ENCODE results near the gene USP34. TPM values are rescaled to one million over a fixed set of nuclear protein-coding genes. Genes with fewer than 3 reads are reported as not detected.

The USP34 gene
- total and polyA plus RNA-seq, 2 experiments from 2014 or later: 36.8 to 125 TPM

GRCh38 chr2:61235716-61236115 is 235.2 kb downstream of the USP34 start:
- H3K9me3 ChIP-seq (ENCODE audit: low read depth): no peaks in the 10 kb centered on the region
- 92% methylated on average over 2 of the region's 2 CpGs for WGBS (ENCODE audit: low lambda C conversion rate, missing lambda C conversion rate)
- no peak for TF ChIP-seq EZH2 (IDR thresholded peaks at IDR 0.05; ENCODE audit: borderline replicate concordance)
- TF ChIP-seq EZH2phosphoT487 (IDR thresholded peaks at IDR 0.05; ENCODE audit: low read depth, severe bottlenecking, unreplicated experiment): no peak
- no peak for TF ChIP-seq CTCF (IDR thresholded peaks at IDR 0.05; ENCODE audit: poor library complexity)

DNA sequence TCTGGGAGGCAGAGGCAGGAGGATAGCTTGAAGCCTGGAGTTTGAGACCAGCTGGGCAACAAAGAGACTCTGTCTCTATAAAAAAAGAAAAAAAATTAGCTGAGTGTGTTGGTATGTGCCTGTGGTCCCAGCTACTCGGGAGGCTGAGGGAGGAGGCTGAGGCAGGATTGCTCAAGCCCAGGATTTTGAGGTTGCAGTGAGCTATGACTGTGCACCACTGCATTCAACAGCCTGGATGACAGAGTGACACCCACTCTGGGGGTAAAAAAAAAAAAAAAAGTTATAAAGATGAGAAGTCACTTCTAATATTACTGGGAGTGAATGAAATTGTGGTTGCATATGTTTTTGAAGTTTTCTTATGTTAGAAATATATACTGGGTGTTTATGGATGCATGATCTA is 237.3 kb downstream of the USP34 start:
- TF ChIP-seq EZH2 (IDR thresholded peaks at IDR 0.05; ENCODE audit: borderline replicate concordance): no peak
- Histone ChIP-seq H3K27me3 (no peaks in the 10 kb centered on the region), H3K4me1 (ENCODE audit: insufficient read depth) (no peaks in the 10 kb centered on the region), H3K9me3 (ENCODE audit: low read depth) (no peaks in the 10 kb centered on the region), H3K4me3 (no peak overlapping the region), H3K36me3 (replicated peaks; ENCODE audit: insufficient read depth, low read depth) (peaks cover 4% of the 10 kb centered on the region), H3K27ac (no peak overlapping the region), H3K9me2 (replicated peaks; ENCODE audit: insufficient read depth) (no peaks in the 10 kb centered on the region), H3K4me2 (no peak overlapping the region), H2AFZ (no peak overlapping the region), H3K79me2 (no peaks in the 10 kb centered on the region), H4K20me1 (ENCODE audit: insufficient read depth, poor library complexity, severe bottlenecking) (no peaks in the 10 kb centered on the region)
- 94% methylated on average over 1 of the region's 1 CpG for WGBS (ENCODE audit: low lambda C conversion rate, missing lambda C conversion rate)
- DNase-seq (ENCODE audit: low spot score): no peak

More at GRCh38 chr2:61235716-61236115, 235.2 kb downstream of the USP34 start:
- no peaks in the 10 kb centered on the region for H3K79me2 ChIP-seq
- no peaks in the 10 kb centered on the region for H3K9me2 ChIP-seq (replicated peaks; ENCODE audit: insufficient read depth)
- DNase-seq (ENCODE audit: low spot score): no peak
- H4K20me1 ChIP-seq (ENCODE audit: insufficient read depth, poor library complexity, severe bottlenecking): no peaks in the 10 kb centered on the region
- H3K27ac ChIP-seq: no peak overlapping the region
- H3K4me3 ChIP-seq: no peak overlapping the region
- H3K4me2 ChIP-seq: no peak overlapping the region
- no peaks in the 10 kb centered on the region for H3K36me3 ChIP-seq (replicated peaks; ENCODE audit: insufficient read depth, low read depth)
- H2AFZ ChIP-seq: no peak overlapping the region
- no peaks in the 10 kb centered on the region for H3K4me1 ChIP-seq (ENCODE audit: insufficient read depth)
- H3K27me3 ChIP-seq: no peaks in the 10 kb centered on the region

DNA sequence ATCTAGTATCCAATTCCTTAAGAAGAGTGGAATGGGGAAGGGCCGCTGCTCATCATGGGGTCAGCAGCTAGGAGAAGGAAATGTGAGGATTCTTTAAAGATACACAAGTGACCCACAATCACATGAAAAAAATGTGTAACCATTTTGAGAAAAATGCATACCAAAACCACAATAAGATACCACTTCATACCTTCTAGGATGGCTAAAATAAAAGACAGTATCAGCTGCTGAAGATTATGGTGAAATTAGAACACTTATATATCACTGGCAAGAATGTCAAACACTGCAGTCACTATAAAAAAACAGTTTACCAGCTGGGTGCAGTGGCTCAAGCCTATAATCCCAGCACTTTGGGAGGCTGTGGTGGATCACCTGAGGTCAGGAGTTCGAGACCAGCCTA is 241.0 kb downstream of the USP34 start:
- 100% methylated on average over 2 of the region's 2 CpGs for WGBS (ENCODE audit: low lambda C conversion rate, missing lambda C conversion rate)
- no peaks in the 10 kb centered on the region for H3K9me2 ChIP-seq (replicated peaks; ENCODE audit: insufficient read depth)
- H3K4me3 ChIP-seq: no peak overlapping the region
- no peaks in the 10 kb centered on the region for H3K79me2 ChIP-seq
- no peak overlapping the region for H3K4me2 ChIP-seq
- no peak overlapping the region for H3K27ac ChIP-seq
- H4K20me1 ChIP-seq (ENCODE audit: insufficient read depth, poor library complexity, severe bottlenecking): no peaks in the 10 kb centered on the region
- peaks cover 6% of the 10 kb centered on the region for H3K36me3 ChIP-seq (replicated peaks; ENCODE audit: insufficient read depth, low read depth)
- H3K27me3 ChIP-seq: no peaks in the 10 kb centered on the region
- H2AFZ ChIP-seq: no peak overlapping the region
- no peak for DNase-seq (ENCODE audit: low spot score)
- TF ChIP-seq EZH2 (IDR thresholded peaks at IDR 0.05; ENCODE audit: borderline replicate concordance): no peak
- TF ChIP-seq CTCF (IDR thresholded peaks at IDR 0.05; ENCODE audit: poor library complexity): no peak
- TF ChIP-seq EZH2phosphoT487 (IDR thresholded peaks at IDR 0.05; ENCODE audit: low read depth, severe bottlenecking, unreplicated experiment): no peak
- H3K4me1 ChIP-seq (ENCODE audit: insufficient read depth): no peaks in the 10 kb centered on the region
- H3K9me3 ChIP-seq (ENCODE audit: low read depth): no peaks in the 10 kb centered on the region

- Histone ChIP-seq H3K27me3 (no peaks in the 10 kb centered on the region), H4K20me1 (ENCODE audit: insufficient read depth, poor library complexity, severe bottlenecking) (no peaks in the 10 kb centered on the region), H3K4me2 (no peak overlapping the region), H2AFZ (no peak overlapping the region), H3K4me3 (no peak overlapping the region), H3K9me2 (replicated peaks; ENCODE audit: insufficient read depth) (no peaks in the 10 kb centered on the region), H3K27ac (no peak overlapping the region), H3K9me3 (ENCODE audit: low read depth) (no peaks in the 10 kb centered on the region), H3K4me1 (ENCODE audit: insufficient read depth) (no peaks in the 10 kb centered on the region), H3K79me2 (no peaks in the 10 kb centered on the region), H3K36me3 (replicated peaks; ENCODE audit: insufficient read depth, low read depth) (no peaks in the 10 kb centered on the region)
- TF ChIP-seq EZH2 (IDR thresholded peaks at IDR 0.05; ENCODE audit: borderline replicate concordance) (no peak), CTCF (IDR thresholded peaks at IDR 0.05; ENCODE audit: poor library complexity) (no peak)
- 98% methylated on average over 8 of the region's 8 CpGs for WGBS (ENCODE audit: low lambda C conversion rate, missing lambda C conversion rate)
- no peak for DNase-seq (ENCODE audit: low spot score)
Observed at GRCh38 chr2:61222567-61222966, 248.3 kb downstream of the USP34 start.

Data from hepatocyte (in vitro differentiated cells).